Astrocyte (in vitro differentiated cells and primary cell): ENCODE measurements around the gene DCLRE1C.

Source experiments
- CTCF ChIP-seq: IDR thresholded peaks from 2 replicates; pipeline ENCODE4 v1.5.1; 2011; ENCODE audit warnings: low read depth, mild to moderate bottlenecking, inconsistent platforms, low read length, moderate library complexity; ENCODE audit not compliant: insufficient read depth
- EZH2 ChIP-seq: IDR thresholded peaks from 2 replicates; pipeline ENCODE4 v1.6.1; 2012; ENCODE audit warnings: mild to moderate bottlenecking, low read length, inconsistent platforms; ENCODE audit not compliant: insufficient read depth

GRCh38 chr10:14891151-14891550 is 62.7 kb downstream of the DCLRE1C start:
- no peak for TF ChIP-seq CTCF
- no peak for TF ChIP-seq EZH2
